ENCODE results near the gene FAM120C. TPM values are rescaled to one million over a fixed set of nuclear protein-coding genes. Genes with fewer than 3 reads are reported as not detected.

FAM120C gene
- total RNA-seq, 1 donor from 2014 or later = 3.4 TPM

DNA sequence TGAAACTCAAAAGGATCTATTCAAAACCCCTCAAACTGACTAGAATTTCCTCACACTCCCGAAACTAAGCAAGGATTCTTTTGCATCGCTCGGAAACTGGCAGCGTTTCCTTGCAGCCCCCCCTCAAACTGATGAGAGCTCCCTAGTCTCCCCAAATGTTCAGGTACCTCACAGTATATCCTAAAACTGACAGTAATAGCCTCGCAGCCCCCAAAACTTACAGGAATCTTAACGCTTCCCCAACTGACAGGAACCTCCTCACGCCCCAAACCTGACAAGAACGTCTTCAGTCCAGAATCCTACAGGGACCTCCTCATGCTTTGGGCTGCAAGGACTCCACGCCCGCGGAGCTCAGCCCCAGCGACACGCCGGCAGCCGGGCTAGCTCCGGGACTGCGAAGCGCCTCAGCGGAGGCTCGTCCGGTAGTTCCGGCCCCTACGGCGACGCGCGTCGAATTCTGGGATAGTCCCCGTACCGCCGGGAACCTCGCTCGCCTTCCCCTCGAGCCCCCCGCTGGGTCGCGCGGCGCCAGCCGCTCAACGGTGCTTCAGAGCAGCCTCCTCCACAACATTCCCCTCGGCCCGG lies 139.4 kb downstream of the FAM120C start:
- peak; percentile 42 to 52 for DNase-seq (ENCODE audit: low read depth in 2 of 2)

GRCh38 chrX:54043056-54043455 lies 140.0 kb downstream of the FAM120C start:
- DNase-seq (ENCODE audit: low read depth in 2 of 2) = peak; percentile 1 to 4

DNA sequence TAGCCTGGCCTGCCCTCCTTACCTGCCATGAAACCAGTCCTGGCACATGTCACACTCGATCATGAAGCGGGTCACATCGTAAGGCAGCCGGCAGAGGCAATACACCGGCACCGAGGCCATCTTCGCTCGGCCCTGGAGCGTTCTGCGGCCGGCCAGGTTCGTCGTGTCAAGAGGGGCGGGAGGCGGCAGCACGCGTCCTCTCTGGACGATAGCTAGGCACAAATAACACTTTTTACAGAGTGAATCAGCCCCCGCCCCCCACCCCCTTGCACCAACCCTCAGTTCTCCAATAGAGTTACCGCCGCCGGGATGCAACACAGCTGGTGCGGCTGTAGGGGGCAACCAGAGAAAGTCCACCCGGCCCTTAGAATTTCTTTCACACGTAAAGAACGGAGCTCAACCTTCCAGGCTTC lies 140.4 kb downstream of the FAM120C start:
- peak; percentile 67 to 68 for DNase-seq (ENCODE audit: low read depth in 2 of 2)

DNA sequence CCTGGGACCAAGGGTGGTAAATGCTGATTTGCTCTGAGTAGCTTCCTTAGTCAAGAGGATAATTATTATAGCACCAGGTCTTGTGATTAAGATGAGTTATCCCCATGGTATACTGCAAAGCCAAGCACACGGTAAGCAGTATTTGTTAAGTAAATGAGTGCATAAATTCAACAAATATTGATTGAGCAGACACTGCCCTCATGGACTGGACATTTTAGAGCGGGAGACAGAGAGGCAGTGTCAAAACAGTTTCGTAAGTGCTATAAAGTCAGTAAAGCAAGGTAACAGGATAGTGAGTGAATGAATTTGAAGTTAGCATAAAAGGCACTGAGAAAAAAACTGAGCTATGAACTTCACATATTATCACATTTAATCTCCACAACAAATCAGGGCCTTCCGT lies 152.7 kb downstream of the FAM120C start:
- DNase-seq (ENCODE audit: low read depth in 2 of 2) = no peak

DNA sequence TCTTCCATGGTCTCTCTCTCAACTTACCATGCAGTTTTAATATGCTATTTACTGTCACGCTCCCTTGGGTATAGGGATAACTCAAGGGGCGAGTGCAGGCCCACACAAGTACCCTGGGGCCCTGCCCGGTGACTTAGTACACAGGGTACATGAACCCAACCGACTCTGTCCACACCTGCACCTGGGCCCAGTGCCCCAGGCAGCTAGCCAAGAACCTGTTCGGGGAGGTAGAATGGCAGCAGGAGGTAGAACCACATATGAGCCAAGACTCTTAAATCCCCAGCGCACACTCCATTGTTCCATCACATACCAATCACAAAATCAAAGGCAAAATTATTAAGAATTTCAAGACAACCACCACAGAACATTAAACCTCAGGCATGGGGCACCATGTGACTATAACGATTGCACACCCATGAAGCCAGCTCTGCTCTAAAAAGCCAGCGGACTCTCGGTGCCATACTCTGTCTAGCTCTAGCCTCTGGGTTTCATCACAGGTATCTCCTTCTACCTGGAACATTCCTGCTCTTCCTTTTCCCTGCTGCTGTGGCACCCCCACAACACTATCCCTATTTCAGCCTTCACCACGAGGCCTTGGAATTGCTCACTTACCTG lies 153.4 kb downstream of the FAM120C start:
- DNase-seq (ENCODE audit: low read depth in 2 of 2) = no peak

GRCh38 chrX:54024350-54024749 lies 158.7 kb downstream of the FAM120C start:
- no peak for DNase-seq (ENCODE audit: low read depth in 2 of 2)

Other genes starting within 250 kb of the FAM120C start
- gene PHF8, start 138.8 kb downstream of the FAM120C start, total RNA-seq = 8.5 and 11.3 TPM in 2 replicates
- 0.22 and 0.60 TPM in 2 replicates for gene WNK3, start 174.8 kb upstream of the FAM120C start, total RNA-seq

Measured in lung microvascular endothelial cell (primary cell).